ENCODE measurements around the gene CNPY2.

GRCh38 chr12:56266693-56267442, 48.9 kb downstream of the CNPY2 start, which contains the start of gene COQ10A:
- TF ChIP-seq ZFP36 (IDR thresholded peaks at IDR 0.05; ENCODE audit: borderline replicate concordance, partially characterized antibody) (no peak), CTCF (IDR thresholded peaks at IDR 0.05) (peak; percentile 51), HEYL (CRISPR knock-in tag; IDR thresholded peaks at IDR 0.05) (no peak), POLR2A (IDR thresholded peaks at IDR 0.05; ENCODE audit: low read length) (peak; percentile 96), RFX5 (IDR thresholded peaks at IDR 0.05) (peak; percentile 87), MAX (IDR thresholded peaks at IDR 0.05) (peak; percentile 84), EP300 (IDR thresholded peaks at IDR 0.05) (no peak), KDM5A (IDR thresholded peaks at IDR 0.05) (no peak), BHLHE40 (IDR thresholded peaks at IDR 0.05; ENCODE audit: low read depth, low read length) (no peak), JUN (IDR thresholded peaks at IDR 0.05) (peak; percentile 65 to 92; a peak in 3 of 5 replicates), CHD4 (IDR thresholded peaks at IDR 0.05; ENCODE audit: borderline replicate concordance) (no peak), KDM1A (IDR thresholded peaks at IDR 0.05; ENCODE audit: low read depth) (no peak), RCOR1 (IDR thresholded peaks at IDR 0.05; ENCODE audit: low read depth, low read length) (no peak), MYC (IDR thresholded peaks at IDR 0.05; ENCODE audit: borderline replicate concordance, low read length) (no peak; the same call in 1 of the 2 replicates)

Measured in A549 (cell line).